HEK293 (cell line): Measurements from ENCODE around the gene ZNF711.

Experiments used
- BCL11A ChIP-seq: fragments of 450-650 bp; formaldehyde crosslinking; IDR thresholded peaks from 2 replicates; pipeline ENCODE4 v1.5.1; 2016; ENCODE audit warnings: low read depth, missing biosample characterization, missing genetic modification characterization
- EGR2 ChIP-seq: fragments of 450-650 bp; formaldehyde crosslinking; IDR thresholded peaks from 2 replicates; pipeline ENCODE4 v1.5.1; 2016; ENCODE audit warnings: low read depth, missing biosample characterization, missing genetic modification characterization
- GFI1B ChIP-seq: fragments of 450-650 bp; formaldehyde crosslinking; IDR thresholded peaks from 2 replicates; pipeline ENCODE4 v1.5.1; 2016; ENCODE audit warnings: missing biosample characterization, missing genetic modification characterization
- GLIS1 ChIP-seq: fragments of 450-650 bp; formaldehyde crosslinking; IDR thresholded peaks from 2 replicates; pipeline ENCODE4 v1.5.1; 2016; ENCODE audit warnings: missing biosample characterization, missing genetic modification characterization
- KLF8 ChIP-seq: fragments of 450-650 bp; formaldehyde crosslinking; IDR thresholded peaks from 2 replicates; pipeline ENCODE4 v1.5.1; 2016; ENCODE audit warnings: missing biosample characterization, missing genetic modification characterization
- MZF1 ChIP-seq: fragments of 450-650 bp; formaldehyde crosslinking; IDR thresholded peaks from 2 replicates; pipeline ENCODE4 v1.5.1; 2017; ENCODE audit warnings: missing biosample characterization, missing genetic modification characterization, borderline replicate concordance
- OSR2 ChIP-seq: fragments of 450-650 bp; formaldehyde crosslinking; IDR thresholded peaks from 2 replicates; pipeline ENCODE4 v1.5.1; 2016; ENCODE audit warnings: missing biosample characterization, missing genetic modification characterization
- YY1 ChIP-seq: fragments of 450-650 bp; formaldehyde crosslinking; IDR thresholded peaks from 2 replicates; pipeline ENCODE4 v1.5.1; 2018; ENCODE audit warnings: missing biosample characterization, missing genetic modification characterization
- ZBTB1 ChIP-seq: fragments of 450-650 bp; formaldehyde crosslinking; IDR thresholded peaks from 2 replicates; pipeline ENCODE4 v1.5.1; 2016; ENCODE audit warnings: missing biosample characterization, missing genetic modification characterization
- ZBTB48 ChIP-seq: fragments of 450-650 bp; formaldehyde crosslinking; IDR thresholded peaks from 2 replicates; pipeline ENCODE4 v1.5.1; 2016; ENCODE audit warnings: missing biosample characterization, missing genetic modification characterization
- ZBTB7A ChIP-seq: fragments of 450-650 bp; formaldehyde crosslinking; IDR thresholded peaks from 2 replicates; pipeline ENCODE4 v1.5.1; 2016; ENCODE audit warnings: low read depth, missing biosample characterization, missing genetic modification characterization
- ZFP41 ChIP-seq: fragments of 450-650 bp; formaldehyde crosslinking; IDR thresholded peaks from 2 replicates; pipeline ENCODE4 v1.5.1; 2016; ENCODE audit warnings: missing biosample characterization, missing genetic modification characterization, borderline replicate concordance
- ZFP69B ChIP-seq: fragments of 450-650 bp; formaldehyde crosslinking; IDR thresholded peaks from 2 replicates; pipeline ENCODE4 v1.5.1; 2016; ENCODE audit warnings: missing biosample characterization, missing genetic modification characterization
- ZNF112 ChIP-seq: fragments of 450-650 bp; formaldehyde crosslinking; IDR thresholded peaks from 2 replicates; pipeline ENCODE4 v1.5.0; 2017; ENCODE audit warnings: missing biosample characterization, missing genetic modification characterization
- ZNF132 ChIP-seq: fragments of 450-650 bp; formaldehyde crosslinking; IDR thresholded peaks from 2 replicates; pipeline ENCODE4 v1.5.1; 2017; ENCODE audit warnings: missing biosample characterization, missing genetic modification characterization, borderline replicate concordance
- ZNF169 ChIP-seq: fragments of 450-650 bp; formaldehyde crosslinking; IDR thresholded peaks from 2 replicates; pipeline ENCODE4 v1.5.1; 2016; ENCODE audit warnings: missing biosample characterization, missing genetic modification characterization
- ZNF2 ChIP-seq: fragments of 450-650 bp; formaldehyde crosslinking; IDR thresholded peaks from 2 replicates; pipeline ENCODE4 v1.5.1; 2016; ENCODE audit warnings: missing biosample characterization, missing genetic modification characterization
- ZNF223 ChIP-seq: fragments of 450-650 bp; formaldehyde crosslinking; IDR thresholded peaks from 2 replicates; pipeline ENCODE4 v1.5.1; 2016; ENCODE audit warnings: missing biosample characterization, missing genetic modification characterization
- ZNF248 ChIP-seq: fragments of 450-650 bp; formaldehyde crosslinking; IDR thresholded peaks from 2 replicates; pipeline ENCODE4 v1.5.1; 2017; ENCODE audit warnings: missing biosample characterization, missing genetic modification characterization
- ZNF266 ChIP-seq: fragments of 450-650 bp; formaldehyde crosslinking; IDR thresholded peaks from 2 replicates; pipeline ENCODE4 v1.5.1; 2016; ENCODE audit warnings: missing biosample characterization, missing genetic modification characterization, low read depth
- ZNF324 ChIP-seq: fragments of 450-650 bp; formaldehyde crosslinking; IDR thresholded peaks from 2 replicates; pipeline ENCODE4 v1.5.1; 2016; ENCODE audit warnings: missing biosample characterization, missing genetic modification characterization
- ZNF350 ChIP-seq: fragments of 450-650 bp; formaldehyde crosslinking; IDR thresholded peaks from 2 replicates; pipeline ENCODE4 v1.5.0; 2017; ENCODE audit warnings: missing biosample characterization, mild to moderate bottlenecking, missing genetic modification characterization
- ZNF404 ChIP-seq: fragments of 450-650 bp; formaldehyde crosslinking; IDR thresholded peaks from 2 replicates; pipeline ENCODE4 v1.5.1; 2017; ENCODE audit warnings: missing biosample characterization, missing genetic modification characterization
- ZNF423 ChIP-seq: fragments of 450-650 bp; formaldehyde crosslinking; IDR thresholded peaks from 2 replicates; pipeline ENCODE4 v1.5.1; 2016; ENCODE audit warnings: missing biosample characterization, missing genetic modification characterization
- ZNF555 ChIP-seq: fragments of 450-650 bp; formaldehyde crosslinking; conservative IDR thresholded peaks from 2 replicates; pipeline ENCODE4 v1.5.1; 2017; ENCODE audit warnings: missing biosample characterization, mild to moderate bottlenecking, missing genetic modification characterization, inconsistent platforms
- ZNF558 ChIP-seq: fragments of 450-650 bp; formaldehyde crosslinking; IDR thresholded peaks from 2 replicates; pipeline ENCODE4 v1.5.1; 2016; ENCODE audit warnings: missing biosample characterization, missing genetic modification characterization
- ZNF585B ChIP-seq: fragments of 450-650 bp; formaldehyde crosslinking; IDR thresholded peaks from 2 replicates; pipeline ENCODE4 v1.5.1; 2016; ENCODE audit warnings: missing biosample characterization, missing genetic modification characterization
- ZNF610 ChIP-seq: fragments of 450-650 bp; formaldehyde crosslinking; IDR thresholded peaks from 2 replicates; pipeline ENCODE4 v1.5.1; 2016; ENCODE audit warnings: missing biosample characterization, missing genetic modification characterization, borderline replicate concordance
- ZNF626 ChIP-seq: fragments of 450-650 bp; sonication (Bioruptor Pico); formaldehyde crosslinking; IDR thresholded peaks from 2 replicates; pipeline ENCODE4 v1.5.1; 2018; ENCODE audit warnings: missing biosample characterization, missing genetic modification characterization, inconsistent platforms
- ZNF701 ChIP-seq: fragments of 450-650 bp; formaldehyde crosslinking; IDR thresholded peaks from 2 replicates; pipeline ENCODE4 v1.5.1; 2016; ENCODE audit warnings: missing biosample characterization, missing genetic modification characterization
- ZNF747 ChIP-seq: fragments of 450-650 bp; formaldehyde crosslinking; IDR thresholded peaks from 2 replicates; pipeline ENCODE4 v1.5.1; 2016; ENCODE audit warnings: missing biosample characterization, missing genetic modification characterization
- ZNF843 ChIP-seq: fragments of 450-650 bp; formaldehyde crosslinking; IDR thresholded peaks from 2 replicates; pipeline ENCODE4 v1.5.1; 2016; ENCODE audit warnings: missing biosample characterization, missing genetic modification characterization
- TF ChIP-seq, protein P1 (sequence below): fragments of 450-650 bp; formaldehyde crosslinking; IDR thresholded peaks from 2 replicates; pipeline ENCODE4 v1.5.1; 2016; ENCODE audit warnings: missing biosample characterization, missing genetic modification characterization
- TF ChIP-seq, protein P2 (sequence below): fragments of 450-650 bp; formaldehyde crosslinking; IDR thresholded peaks from 2 replicates; pipeline ENCODE4 v1.5.1; 2017; ENCODE audit warnings: missing biosample characterization, missing genetic modification characterization
- TF ChIP-seq, protein P3 (sequence below): fragments of 450-650 bp; formaldehyde crosslinking; IDR thresholded peaks from 2 replicates; pipeline ENCODE4 v1.5.1; 2016; ENCODE audit warnings: missing biosample characterization, missing genetic modification characterization
- TF ChIP-seq, protein P4 (sequence below): fragments of 450-650 bp; formaldehyde crosslinking; IDR thresholded peaks from 2 replicates; pipeline ENCODE4; 2016; ENCODE audit warnings: missing biosample characterization, missing genetic modification characterization

The ZNF711 gene

DNA sequence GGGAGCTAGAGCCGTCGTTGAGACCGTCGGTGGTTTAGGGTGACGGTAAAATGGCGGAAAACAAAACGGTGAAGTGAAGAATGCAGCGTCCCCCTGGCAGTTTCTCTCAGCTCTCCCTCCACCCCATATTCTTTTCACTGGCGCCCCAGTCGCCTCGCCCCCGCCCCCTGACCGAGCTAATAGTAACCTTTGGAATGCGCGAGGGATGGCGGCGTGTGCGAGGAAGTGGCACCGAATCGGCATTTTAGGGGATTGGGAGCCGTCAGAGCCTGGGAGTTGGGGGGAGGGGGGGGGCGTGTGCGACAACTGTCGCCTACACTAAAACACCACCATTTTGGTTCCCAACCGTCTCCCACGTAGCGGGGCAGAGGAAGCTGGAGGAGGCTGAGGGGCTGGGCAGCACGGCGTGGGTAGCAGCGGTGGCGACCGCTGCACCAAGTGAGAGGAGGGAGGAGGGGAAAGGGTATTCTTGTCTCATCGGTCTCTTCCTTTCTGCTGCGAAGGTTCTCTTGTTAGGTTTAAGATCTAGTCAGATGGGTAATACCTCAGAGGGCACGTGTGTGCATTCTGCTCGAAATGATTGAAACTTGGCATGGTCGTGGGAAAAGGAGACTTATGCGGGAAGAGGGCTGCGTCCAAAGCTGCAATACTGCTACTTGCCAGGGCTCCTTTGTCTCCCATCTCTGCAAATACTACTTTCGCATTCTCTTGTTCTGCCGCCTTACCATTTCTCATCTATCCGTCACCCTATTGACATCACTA lies 840 bp downstream of the ZNF711 start (continued):
- TF ChIP-seq, protein P1, sequence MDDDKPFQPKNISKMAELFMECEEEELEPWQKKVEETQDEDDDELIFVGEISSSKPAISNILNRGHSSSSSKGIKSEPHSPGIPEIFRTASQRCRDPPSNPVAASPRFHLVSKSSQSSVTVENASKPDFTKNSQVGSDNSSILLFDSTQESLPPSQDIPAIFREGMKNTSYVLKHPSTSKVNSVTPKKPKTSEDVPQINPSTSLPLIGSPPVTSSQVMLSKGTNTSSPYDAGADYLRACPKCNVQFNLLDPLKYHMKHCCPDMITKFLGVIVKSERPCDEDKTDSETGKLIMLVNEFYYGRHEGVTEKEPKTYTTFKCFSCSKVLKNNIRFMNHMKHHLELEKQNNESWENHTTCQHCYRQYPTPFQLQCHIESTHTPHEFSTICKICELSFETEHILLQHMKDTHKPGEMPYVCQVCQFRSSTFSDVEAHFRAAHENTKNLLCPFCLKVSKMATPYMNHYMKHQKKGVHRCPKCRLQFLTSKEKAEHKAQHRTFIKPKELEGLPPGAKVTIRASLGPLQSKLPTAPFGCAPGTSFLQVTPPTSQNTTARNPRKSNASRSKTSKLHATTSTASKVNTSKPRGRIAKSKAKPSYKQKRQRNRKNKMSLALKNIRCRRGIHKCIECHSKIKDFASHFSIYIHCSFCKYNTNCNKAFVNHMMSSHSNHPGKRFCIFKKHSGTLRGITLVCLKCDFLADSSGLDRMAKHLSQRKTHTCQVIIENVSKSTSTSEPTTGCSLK (tag by site-specific recombination), result no peak
- TF ChIP-seq OSR2 (tag by site-specific recombination), result no peak
- TF ChIP-seq ZNF112 (tag by site-specific recombination), result no peak
- TF ChIP-seq ZBTB1, result no peak
- TF ChIP-seq ZNF132, result no peak
- no peak for TF ChIP-seq ZNF626 (tag by site-specific recombination)
- no peak for TF ChIP-seq BCL11A (tag by site-specific recombination)
- no peak for TF ChIP-seq ZNF843
- no peak for TF ChIP-seq ZNF266 (tag by site-specific recombination)
- no peak for TF ChIP-seq MZF1
- TF ChIP-seq, protein P2, sequence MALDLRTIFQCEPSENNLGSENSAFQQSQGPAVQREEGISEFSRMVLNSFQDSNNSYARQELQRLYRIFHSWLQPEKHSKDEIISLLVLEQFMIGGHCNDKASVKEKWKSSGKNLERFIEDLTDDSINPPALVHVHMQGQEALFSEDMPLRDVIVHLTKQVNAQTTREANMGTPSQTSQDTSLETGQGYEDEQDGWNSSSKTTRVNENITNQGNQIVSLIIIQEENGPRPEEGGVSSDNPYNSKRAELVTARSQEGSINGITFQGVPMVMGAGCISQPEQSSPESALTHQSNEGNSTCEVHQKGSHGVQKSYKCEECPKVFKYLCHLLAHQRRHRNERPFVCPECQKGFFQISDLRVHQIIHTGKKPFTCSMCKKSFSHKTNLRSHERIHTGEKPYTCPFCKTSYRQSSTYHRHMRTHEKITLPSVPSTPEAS, result no peak
- TF ChIP-seq ZNF558 (tag by site-specific recombination), result no peak
- no peak for TF ChIP-seq ZNF169
- TF ChIP-seq, protein P3, sequence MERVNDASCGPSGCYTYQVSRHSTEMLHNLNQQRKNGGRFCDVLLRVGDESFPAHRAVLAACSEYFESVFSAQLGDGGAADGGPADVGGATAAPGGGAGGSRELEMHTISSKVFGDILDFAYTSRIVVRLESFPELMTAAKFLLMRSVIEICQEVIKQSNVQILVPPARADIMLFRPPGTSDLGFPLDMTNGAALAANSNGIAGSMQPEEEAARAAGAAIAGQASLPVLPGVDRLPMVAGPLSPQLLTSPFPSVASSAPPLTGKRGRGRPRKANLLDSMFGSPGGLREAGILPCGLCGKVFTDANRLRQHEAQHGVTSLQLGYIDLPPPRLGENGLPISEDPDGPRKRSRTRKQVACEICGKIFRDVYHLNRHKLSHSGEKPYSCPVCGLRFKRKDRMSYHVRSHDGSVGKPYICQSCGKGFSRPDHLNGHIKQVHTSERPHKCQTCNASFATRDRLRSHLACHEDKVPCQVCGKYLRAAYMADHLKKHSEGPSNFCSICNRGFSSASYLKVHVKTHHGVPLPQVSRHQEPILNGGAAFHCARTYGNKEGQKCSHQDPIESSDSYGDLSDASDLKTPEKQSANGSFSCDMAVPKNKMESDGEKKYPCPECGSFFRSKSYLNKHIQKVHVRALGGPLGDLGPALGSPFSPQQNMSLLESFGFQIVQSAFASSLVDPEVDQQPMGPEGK, result no peak
- TF ChIP-seq ZFP69B (tag by site-specific recombination), result no peak
- TF ChIP-seq ZNF404 (tag by site-specific recombination), result no peak
- TF ChIP-seq ZBTB7A (tag by site-specific recombination), result no peak
- no peak for TF ChIP-seq ZFP41 (tag by site-specific recombination)
- no peak for TF ChIP-seq ZNF747 (tag by site-specific recombination)
- TF ChIP-seq ZNF2 (tag by site-specific recombination), result no peak
- TF ChIP-seq, protein P4, sequence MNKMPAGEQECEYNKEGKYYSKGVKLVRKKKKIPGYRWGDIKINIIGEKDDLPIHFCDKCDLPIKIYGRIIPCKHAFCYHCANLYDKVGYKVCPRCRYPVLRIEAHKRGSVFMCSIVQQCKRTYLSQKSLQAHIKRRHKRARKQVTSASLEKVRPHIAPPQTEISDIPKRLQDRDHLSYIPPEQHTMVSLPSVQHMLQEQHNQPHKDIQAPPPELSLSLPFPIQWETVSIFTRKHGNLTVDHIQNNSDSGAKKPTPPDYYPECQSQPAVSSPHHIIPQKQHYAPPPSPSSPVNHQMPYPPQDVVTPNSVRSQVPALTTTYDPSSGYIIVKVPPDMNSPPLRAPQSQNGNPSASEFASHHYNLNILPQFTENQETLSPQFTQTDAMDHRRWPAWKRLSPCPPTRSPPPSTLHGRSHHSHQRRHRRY, result no peak
- TF ChIP-seq ZNF555, result no peak
- no peak for TF ChIP-seq GFI1B (tag by site-specific recombination)
- no peak for TF ChIP-seq KLF8 (tag by site-specific recombination)
- TF ChIP-seq ZBTB48, result 0 out of 2 replicates have a peak, but pooled peaks have one; percentile 9
- TF ChIP-seq ZNF223 (tag by site-specific recombination), result no peak
- TF ChIP-seq ZNF324 (tag by site-specific recombination), result no peak
- no peak for TF ChIP-seq YY1 (tag by site-specific recombination)
- TF ChIP-seq GLIS1 (tag by site-specific recombination), result peak; percentile 31; the same call in 1 of the 2 replicates
- TF ChIP-seq ZNF350 (tag by site-specific recombination), result no peak
- no peak for TF ChIP-seq ZNF248 (tag by site-specific recombination)
- TF ChIP-seq ZNF610, result no peak
- TF ChIP-seq ZNF423 (tag by site-specific recombination), result no peak
- no peak for TF ChIP-seq ZNF585B (tag by site-specific recombination)
- peak; percentile 91 for TF ChIP-seq EGR2 (tag by site-specific recombination)
- TF ChIP-seq ZNF701 (tag by site-specific recombination), result no peak
